Measurements from ENCODE around the gene LRGUK. TPM values are rescaled to one million over a fixed set of nuclear protein-coding genes. Genes with fewer than 3 reads are reported as not detected.

LRGUK gene
- total RNA-seq, 4 donors from 2014 or later, result 0.10 TPM; not detected in 3

- DNase-seq (no peak), ATAC-seq (no peak)
- intact Hi-C loops (cut with DNase I; ENCODE audit: low total_unique reads) (no loop called here), in situ Hi-C loops (cut with MboI; ENCODE audit: low sequenced_read_pairs in 4 of 4) (no loop called here)
- Histone ChIP-seq H3K36me3 (no peaks in the 10 kb centered on the region), H3K27ac (no peak overlapping the region), H3K4me1 (peaks cover 12 to 15% of the 10 kb centered on the region in 2 donors), H3K4me3 (no peak overlapping the region), H3K9me3 (no peaks in the 10 kb centered on the region), H3K27me3 (no peaks in the 10 kb centered on the region)
- TF ChIP-seq, protein P1, sequence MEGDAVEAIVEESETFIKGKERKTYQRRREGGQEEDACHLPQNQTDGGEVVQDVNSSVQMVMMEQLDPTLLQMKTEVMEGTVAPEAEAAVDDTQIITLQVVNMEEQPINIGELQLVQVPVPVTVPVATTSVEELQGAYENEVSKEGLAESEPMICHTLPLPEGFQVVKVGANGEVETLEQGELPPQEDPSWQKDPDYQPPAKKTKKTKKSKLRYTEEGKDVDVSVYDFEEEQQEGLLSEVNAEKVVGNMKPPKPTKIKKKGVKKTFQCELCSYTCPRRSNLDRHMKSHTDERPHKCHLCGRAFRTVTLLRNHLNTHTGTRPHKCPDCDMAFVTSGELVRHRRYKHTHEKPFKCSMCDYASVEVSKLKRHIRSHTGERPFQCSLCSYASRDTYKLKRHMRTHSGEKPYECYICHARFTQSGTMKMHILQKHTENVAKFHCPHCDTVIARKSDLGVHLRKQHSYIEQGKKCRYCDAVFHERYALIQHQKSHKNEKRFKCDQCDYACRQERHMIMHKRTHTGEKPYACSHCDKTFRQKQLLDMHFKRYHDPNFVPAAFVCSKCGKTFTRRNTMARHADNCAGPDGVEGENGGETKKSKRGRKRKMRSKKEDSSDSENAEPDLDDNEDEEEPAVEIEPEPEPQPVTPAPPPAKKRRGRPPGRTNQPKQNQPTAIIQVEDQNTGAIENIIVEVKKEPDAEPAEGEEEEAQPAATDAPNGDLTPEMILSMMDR (IDR thresholded peaks at IDR 0.05 in 4 of 5, conservative IDR thresholded peaks at IDR 0.05 in 1 of 5), result no peak
- TF ChIP-seq POLR2A (IDR thresholded peaks at IDR 0.05), result no peak
These were observed 118.1 kb downstream of the LRGUK start for GRCh38 chr7:134245253-134245652.

DNA sequence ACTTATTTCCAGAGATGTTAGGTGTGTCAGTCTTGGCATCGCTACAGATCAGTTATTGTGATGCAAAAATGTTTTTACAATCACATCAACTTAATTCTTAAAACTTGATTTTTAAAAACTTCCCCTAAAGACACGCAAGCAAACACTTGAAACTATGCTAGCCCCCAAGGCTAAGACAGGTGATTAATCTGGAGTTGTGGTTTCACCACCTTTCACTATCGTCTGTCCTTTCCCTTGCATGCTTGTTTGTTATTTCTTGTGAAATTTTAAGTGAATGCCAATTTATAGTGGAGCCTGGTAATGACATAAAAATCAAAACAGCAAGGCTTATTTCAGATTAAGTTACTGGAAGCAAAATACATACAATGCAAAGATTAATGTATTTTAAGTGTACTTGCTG lies 119.2 kb downstream of the LRGUK start:
- TF ChIP-seq, protein P1 (IDR thresholded peaks at IDR 0.05 in 4 of 5, conservative IDR thresholded peaks at IDR 0.05 in 1 of 5), result no peak
- TF ChIP-seq POLR2A (IDR thresholded peaks at IDR 0.05), result no peak
- no peak for ATAC-seq
- Histone ChIP-seq H3K27me3 (no peaks in the 10 kb centered on the region), H3K4me1 (peaks cover 12 to 15% of the 10 kb centered on the region in 2 donors), H3K27ac (peak overlapping the region in 2 of 4 donors; percentile 58 to 72), H3K4me3 (peak overlapping the region in 1 of 4 donors; percentile 2), H3K9me3 (no peaks in the 10 kb centered on the region), H3K36me3 (no peaks in the 10 kb centered on the region)
- in situ Hi-C loops (cut with MboI; ENCODE audit: low sequenced_read_pairs in 4 of 4), result no loop called here
- intact Hi-C loops (cut with DNase I; ENCODE audit: low total_unique reads), result no loop called here
- no peak for DNase-seq

DNA sequence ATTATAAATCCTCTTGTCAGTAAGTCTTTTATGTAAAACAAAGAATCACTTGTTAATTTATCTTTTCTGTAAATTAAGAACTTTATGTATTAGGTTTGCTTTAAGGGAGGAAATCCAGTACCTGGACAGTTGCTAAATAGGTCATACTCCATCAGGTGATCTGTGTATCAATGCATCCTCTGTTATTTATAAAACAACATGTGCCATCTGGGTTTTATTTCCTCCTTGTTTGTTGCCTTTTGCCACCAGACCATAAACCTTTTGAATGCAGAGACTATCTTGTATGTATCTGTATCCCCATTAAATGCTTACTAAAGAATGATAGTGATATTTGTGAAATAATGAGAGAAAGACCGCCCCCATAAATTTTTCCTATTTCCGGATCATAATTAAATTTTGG lies 119.6 kb downstream of the LRGUK start:
- ATAC-seq, result peak in 1 of 2 donors; percentile 96
- DNase-seq, result no peak
- no peaks in the 10 kb centered on the region for H3K36me3 ChIP-seq
- peaks cover 12 to 15% of the 10 kb centered on the region in 2 donors for H3K4me1 ChIP-seq
- in situ Hi-C loops (cut with MboI; ENCODE audit: low sequenced_read_pairs in 4 of 4) (no loop called here), intact Hi-C loops (cut with DNase I; ENCODE audit: low total_unique reads) (no loop called here)
- H3K4me3 ChIP-seq, result peak overlapping the region in 1 of 4 donors; percentile 2
- no peaks in the 10 kb centered on the region for H3K27me3 ChIP-seq
- no peaks in the 10 kb centered on the region for H3K9me3 ChIP-seq
- TF ChIP-seq, protein P1 (IDR thresholded peaks at IDR 0.05 in 4 of 5, conservative IDR thresholded peaks at IDR 0.05 in 1 of 5), result no peak
- peak overlapping the region in 2 of 4 donors; percentile 58 to 72 for H3K27ac ChIP-seq

GRCh38 chr7:134248196-134248595 lies 121.1 kb downstream of the LRGUK start:
- in situ Hi-C loops (cut with MboI; ENCODE audit: low sequenced_read_pairs in 4 of 4) (no loop called here), intact Hi-C loops (cut with DNase I; ENCODE audit: low total_unique reads) (no loop called here)
- H3K4me3 ChIP-seq, result no peak overlapping the region
- TF ChIP-seq, protein P1 (IDR thresholded peaks at IDR 0.05 in 4 of 5, conservative IDR thresholded peaks at IDR 0.05 in 1 of 5), result no peak
- H3K27me3 ChIP-seq, result no peaks in the 10 kb centered on the region
- no peaks in the 10 kb centered on the region for H3K9me3 ChIP-seq
- no peak for ATAC-seq
- peak overlapping the region in 1 of 4 donors; percentile 72 for H3K27ac ChIP-seq
- no peak for DNase-seq
- peaks cover 12 to 15% of the 10 kb centered on the region in 2 donors for H3K4me1 ChIP-seq
- H3K36me3 ChIP-seq, result no peaks in the 10 kb centered on the region

DNA sequence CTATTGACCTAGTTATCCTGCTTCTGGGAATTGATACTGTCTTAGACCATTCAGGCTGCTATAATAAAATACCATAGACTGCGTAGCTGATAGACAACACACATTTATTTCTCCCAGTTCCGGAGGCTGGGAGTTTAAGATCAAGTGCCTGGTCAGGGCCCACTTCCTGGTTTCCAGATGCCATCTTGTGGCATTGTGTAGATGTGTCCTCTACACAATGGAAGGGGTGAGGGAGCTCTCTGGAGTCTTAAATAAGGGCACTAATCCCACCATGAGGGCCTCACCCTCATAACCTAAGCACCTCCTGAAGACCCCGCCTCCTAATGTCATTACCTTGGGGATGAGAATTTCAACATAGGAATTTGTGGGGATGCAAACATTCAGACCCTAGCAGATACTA lies 127.2 kb downstream of the LRGUK start:
- ATAC-seq (no peak), DNase-seq (no peak)
- H3K9me3 ChIP-seq, result no peaks in the 10 kb centered on the region
- H3K4me1 ChIP-seq, result no peaks in the 10 kb centered on the region
- in situ Hi-C loops (cut with MboI; ENCODE audit: low sequenced_read_pairs in 4 of 4), result no loop called here
- intact Hi-C loops (cut with DNase I; ENCODE audit: low total_unique reads), result no loop called here
- H3K4me3 ChIP-seq, result no peak overlapping the region
- no peak overlapping the region for H3K27ac ChIP-seq
- no peaks in the 10 kb centered on the region for H3K36me3 ChIP-seq
- TF ChIP-seq POLR2A (IDR thresholded peaks at IDR 0.05), result no peak
- TF ChIP-seq, protein P1 (IDR thresholded peaks at IDR 0.05 in 4 of 5, conservative IDR thresholded peaks at IDR 0.05 in 1 of 5), result no peak
- no peaks in the 10 kb centered on the region for H3K27me3 ChIP-seq
